ENCODE data around the gene MECP2. TPM values are rescaled to one million over a fixed set of nuclear protein-coding genes. Genes with fewer than 3 reads are reported as not detected.

MECP2 gene
- total and polyA plus RNA-seq, 12 donors, result 16.9 to 67.7 (median 53.2) TPM

- DNase-seq, result no peak
- 79 to 93% (median 87%) methylated on average over 6 of the region's 6 CpGs for WGBS, 4 donors
- Histone ChIP-seq H3K9me3 (replicated peaks in 1 of 3) (no peaks in the 10 kb centered on the region), H3K4me1 (replicated peaks in 1 of 2) (peaks cover 0 to 53% of the 10 kb centered on the region in 2 donors), H3K4me3 (no peak overlapping the region), H3K27ac (no peak overlapping the region), H3K36me3 (replicated peaks in 1 of 2) (no peaks in the 10 kb centered on the region), H3K27me3 (peaks cover 5% of the 10 kb centered on the region)
- TF ChIP-seq POLR2A (IDR thresholded peaks at IDR 0.05), result no peak
- TF ChIP-seq, protein P1, sequence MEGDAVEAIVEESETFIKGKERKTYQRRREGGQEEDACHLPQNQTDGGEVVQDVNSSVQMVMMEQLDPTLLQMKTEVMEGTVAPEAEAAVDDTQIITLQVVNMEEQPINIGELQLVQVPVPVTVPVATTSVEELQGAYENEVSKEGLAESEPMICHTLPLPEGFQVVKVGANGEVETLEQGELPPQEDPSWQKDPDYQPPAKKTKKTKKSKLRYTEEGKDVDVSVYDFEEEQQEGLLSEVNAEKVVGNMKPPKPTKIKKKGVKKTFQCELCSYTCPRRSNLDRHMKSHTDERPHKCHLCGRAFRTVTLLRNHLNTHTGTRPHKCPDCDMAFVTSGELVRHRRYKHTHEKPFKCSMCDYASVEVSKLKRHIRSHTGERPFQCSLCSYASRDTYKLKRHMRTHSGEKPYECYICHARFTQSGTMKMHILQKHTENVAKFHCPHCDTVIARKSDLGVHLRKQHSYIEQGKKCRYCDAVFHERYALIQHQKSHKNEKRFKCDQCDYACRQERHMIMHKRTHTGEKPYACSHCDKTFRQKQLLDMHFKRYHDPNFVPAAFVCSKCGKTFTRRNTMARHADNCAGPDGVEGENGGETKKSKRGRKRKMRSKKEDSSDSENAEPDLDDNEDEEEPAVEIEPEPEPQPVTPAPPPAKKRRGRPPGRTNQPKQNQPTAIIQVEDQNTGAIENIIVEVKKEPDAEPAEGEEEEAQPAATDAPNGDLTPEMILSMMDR (IDR thresholded peaks at IDR 0.05), result no peak
- intact Hi-C loops (cut with DNase I), result no loop called here
Observed at GRCh38 chrX:154044091-154044490, 53.4 kb downstream of the MECP2 start.

GRCh38 chrX:154043003-154043763 is 54.3 kb downstream of the MECP2 start:
- Histone ChIP-seq H3K36me3 (replicated peaks in 1 of 2) (no peaks in the 10 kb centered on the region), H3K27me3 (peaks cover 5% of the 10 kb centered on the region), H3K4me1 (replicated peaks in 1 of 2) (peaks cover 0 to 44% of the 10 kb centered on the region in 2 donors), H3K27ac (peak overlapping the region in 3 of 5 donors; percentile 21 to 72 (median 60)), H3K4me3 (no peak overlapping the region), H3K9me3 (replicated peaks in 1 of 3) (no peaks in the 10 kb centered on the region)
- intact Hi-C loops (cut with DNase I), result no loop called here
- no peak for TF ChIP-seq POLR2A (IDR thresholded peaks at IDR 0.05)
- TF ChIP-seq, protein P1 (IDR thresholded peaks at IDR 0.05), result no peak
- WGBS, 4 donors, result 18 to 51% (median 41%) methylated on average over 4 to 5 of the region's 5 CpGs
- peak in 4 of 7 donors; percentile 40 to 60 (median 50) for DNase-seq

- TF ChIP-seq, protein P1 (IDR thresholded peaks at IDR 0.05), result no peak
- TF ChIP-seq POLR2A (IDR thresholded peaks at IDR 0.05), result no peak
- no peak overlapping the region for H3K4me3 ChIP-seq
- peak overlapping the region in 4 of 5 donors; percentile 11 to 78 (median 70) for H3K27ac ChIP-seq
- peaks cover 0 to 24% of the 10 kb centered on the region in 2 donors for H3K4me1 ChIP-seq (replicated peaks in 1 of 2)
- no peaks in the 10 kb centered on the region for H3K36me3 ChIP-seq (replicated peaks in 1 of 2)
- no peak for DNase-seq
- intact Hi-C loops (cut with DNase I), result no loop called here
- no peaks in the 10 kb centered on the region for H3K9me3 ChIP-seq (replicated peaks in 1 of 3)
- WGBS, 4 donors, result 75 to 83% (median 79%) methylated on average over 13 of the region's 13 CpGs
- peaks cover 5% of the 10 kb centered on the region for H3K27me3 ChIP-seq
Observed at GRCh38 chrX:154040863-154041262, 56.7 kb downstream of the MECP2 start.

DNA sequence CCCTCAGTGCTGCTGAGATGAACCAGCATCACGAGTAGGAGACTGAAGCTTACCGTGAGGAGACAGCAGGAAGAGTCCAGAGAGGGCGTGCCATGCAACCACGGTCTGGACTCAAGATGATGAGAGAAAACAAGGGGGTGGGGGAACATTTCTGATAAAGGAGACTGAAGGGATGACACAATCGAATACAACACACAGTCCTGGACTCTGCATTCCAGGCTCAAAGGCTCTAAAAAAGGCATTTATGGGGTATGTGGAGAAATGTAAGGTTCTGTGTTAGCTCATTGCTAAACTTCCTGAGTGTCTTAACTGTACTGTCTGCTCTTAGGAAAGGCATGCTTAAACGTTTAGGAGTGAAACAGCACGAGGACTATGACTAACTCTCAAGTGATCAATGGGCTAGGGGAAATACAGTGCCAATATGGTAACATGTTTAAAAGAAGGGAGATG is 57.2 kb downstream of the MECP2 start:
- DNase-seq, result peak in 1 of 7 donors; percentile 11
- Histone ChIP-seq H3K36me3 (replicated peaks in 1 of 2) (no peaks in the 10 kb centered on the region), H3K27me3 (peaks cover 5% of the 10 kb centered on the region), H3K9me3 (replicated peaks in 1 of 3) (no peaks in the 10 kb centered on the region), H3K4me1 (replicated peaks in 1 of 2) (peaks cover 0 to 24% of the 10 kb centered on the region in 2 donors), H3K27ac (peak overlapping the region in 3 of 5 donors; percentile 68 to 78 (median 72)), H3K4me3 (no peak overlapping the region)
- intact Hi-C loops (cut with DNase I), result no loop called here
- WGBS, 4 donors, result 8 to 52% (median 31%) methylated on average over 7 of the region's 7 CpGs
- peak in 1 of 2 donors; percentile 74 for TF ChIP-seq POLR2A (IDR thresholded peaks at IDR 0.05)
- TF ChIP-seq, protein P1 (IDR thresholded peaks at IDR 0.05), result no peak
